Islet of Langerhans (tissue), 1 donor: ENCODE measurements around the gene ZNF280C.
A peak's percentile ranks its signal among the peaks of the same experiment; 100 is the strongest.

Experiments
- FAIRE-seq: peaks from one replicate; lab custom pipeline; 2011; peaks lifted over from hg19 to GRCh38; lab: Jason Lieb, UNC

The ZNF280C gene

GRCh38 chrX:130176354-130176776 lies 92.3 kb downstream of the ZNF280C start:
- no peak for FAIRE-seq

GRCh38 chrX:130174937-130175336 lies 93.8 kb downstream of the ZNF280C start:
- no peak for FAIRE-seq

- FAIRE-seq = no peak
These were observed 94.5 kb downstream of the ZNF280C start for GRCh38 chrX:130174045-130174704.

- FAIRE-seq = no peak
These were observed 95.4 kb downstream of the ZNF280C start for GRCh38 chrX:130173190-130173895.

GRCh38 chrX:130172127-130172845 lies 96.4 kb downstream of the ZNF280C start:
- FAIRE-seq = no peak

- no peak for FAIRE-seq
These were observed 97.1 kb downstream of the ZNF280C start, which contains the start of gene RAB33A for GRCh38 chrX:130171446-130172126. Gene RAB33A, plus strand, starts transcription at chrX:130171962. Its CDS starts 101 bp downstream, at chrX:130172063.

- FAIRE-seq = no peak
These were observed 97.8 kb downstream of the ZNF280C start for GRCh38 chrX:130170752-130171445.

- FAIRE-seq = no peak
These were observed 101.7 kb downstream of the ZNF280C start for GRCh38 chrX:130167040-130167439.

- FAIRE-seq = no peak
These were observed 102.3 kb downstream of the ZNF280C start for GRCh38 chrX:130166503-130166777.

- peak; percentile 17 for FAIRE-seq
These were observed 102.8 kb downstream of the ZNF280C start, which contains the start of gene AIFM1 for GRCh38 chrX:130165703-130166502. Gene AIFM1, minus strand, starts transcription at chrX:130165841. Its CDS starts 185 bp downstream, at chrX:130165656.

GRCh38 chrX:130165181-130165702 lies 103.5 kb downstream of the ZNF280C start:
- FAIRE-seq = no peak

GRCh38 chrX:130163398-130163797 lies 105.3 kb downstream of the ZNF280C start:
- FAIRE-seq = no peak

GRCh38 chrX:130162094-130162735 lies 106.5 kb downstream of the ZNF280C start:
- no peak for FAIRE-seq

- no peak for FAIRE-seq
These were observed 108.9 kb downstream of the ZNF280C start for GRCh38 chrX:130159776-130160175.

GRCh38 chrX:130158311-130158710 lies 110.4 kb downstream of the ZNF280C start:
- no peak for FAIRE-seq

GRCh38 chrX:130155564-130155963 lies 113.1 kb downstream of the ZNF280C start:
- no peak for FAIRE-seq
